WI38 (cell line): ENCODE data around the gene ATP2B3.

Experiments
- H3K4me3 ChIP-seq: 2 replicates; pipeline ENCODE4 v1.5.1; 2011; ENCODE audit warnings: low read depth, mild to moderate bottlenecking, control low read depth, low read length
- TF ChIP-seq, protein P1 (sequence below): IDR thresholded peaks from 2 replicates; pipeline ENCODE4 v1.5.1; 2012; ENCODE audit warnings: low read depth, mild to moderate bottlenecking, control low read depth, low read length

The ATP2B3 gene

DNA sequence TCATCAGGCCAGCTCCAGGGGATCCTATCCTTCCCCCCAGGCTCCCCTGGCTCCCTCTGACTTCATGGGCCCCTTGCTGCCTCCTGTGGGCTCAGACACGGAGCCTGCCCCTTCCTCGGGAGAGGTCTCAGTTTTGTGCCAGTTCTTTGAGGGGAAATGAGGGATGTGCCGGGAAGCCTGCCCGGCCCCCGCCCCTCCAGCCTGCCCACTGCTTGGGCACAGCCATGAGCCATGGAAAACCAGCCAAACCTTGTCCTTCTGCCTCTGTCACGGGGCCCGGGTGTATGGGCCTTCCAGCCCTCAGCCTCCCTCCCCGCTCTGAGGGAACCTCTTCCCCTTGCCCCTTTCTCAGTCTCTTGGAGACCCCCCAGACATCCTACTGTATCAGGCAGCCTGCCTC, 15.9 kb upstream of the ATP2B3 start:
- TF ChIP-seq, protein P1, sequence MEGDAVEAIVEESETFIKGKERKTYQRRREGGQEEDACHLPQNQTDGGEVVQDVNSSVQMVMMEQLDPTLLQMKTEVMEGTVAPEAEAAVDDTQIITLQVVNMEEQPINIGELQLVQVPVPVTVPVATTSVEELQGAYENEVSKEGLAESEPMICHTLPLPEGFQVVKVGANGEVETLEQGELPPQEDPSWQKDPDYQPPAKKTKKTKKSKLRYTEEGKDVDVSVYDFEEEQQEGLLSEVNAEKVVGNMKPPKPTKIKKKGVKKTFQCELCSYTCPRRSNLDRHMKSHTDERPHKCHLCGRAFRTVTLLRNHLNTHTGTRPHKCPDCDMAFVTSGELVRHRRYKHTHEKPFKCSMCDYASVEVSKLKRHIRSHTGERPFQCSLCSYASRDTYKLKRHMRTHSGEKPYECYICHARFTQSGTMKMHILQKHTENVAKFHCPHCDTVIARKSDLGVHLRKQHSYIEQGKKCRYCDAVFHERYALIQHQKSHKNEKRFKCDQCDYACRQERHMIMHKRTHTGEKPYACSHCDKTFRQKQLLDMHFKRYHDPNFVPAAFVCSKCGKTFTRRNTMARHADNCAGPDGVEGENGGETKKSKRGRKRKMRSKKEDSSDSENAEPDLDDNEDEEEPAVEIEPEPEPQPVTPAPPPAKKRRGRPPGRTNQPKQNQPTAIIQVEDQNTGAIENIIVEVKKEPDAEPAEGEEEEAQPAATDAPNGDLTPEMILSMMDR, result no peak
- H3K4me3 ChIP-seq, result no peak overlapping the region

DNA sequence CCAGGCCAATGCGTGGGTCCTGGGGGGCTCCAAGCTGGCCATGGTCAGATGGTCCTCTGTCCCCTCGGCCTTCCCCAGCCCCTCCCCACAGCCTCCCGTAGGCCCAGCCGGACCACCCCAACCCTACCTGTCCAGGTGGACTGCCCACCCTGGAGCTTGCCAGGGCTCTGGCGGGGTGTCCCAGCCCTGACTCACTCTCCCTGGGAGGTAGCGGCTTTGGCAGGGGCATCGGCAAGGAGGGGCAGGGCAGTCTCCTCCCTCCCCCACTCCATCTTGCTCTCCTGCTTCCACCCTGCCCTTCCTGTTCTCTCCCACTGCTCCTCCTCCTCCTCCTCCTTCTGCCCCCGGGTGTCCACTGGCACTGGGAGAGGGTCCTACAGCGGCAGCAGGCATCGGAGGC, 15.3 kb upstream of the ATP2B3 start:
- H3K4me3 ChIP-seq, result no peak overlapping the region
- TF ChIP-seq, protein P1, result no peak

DNA sequence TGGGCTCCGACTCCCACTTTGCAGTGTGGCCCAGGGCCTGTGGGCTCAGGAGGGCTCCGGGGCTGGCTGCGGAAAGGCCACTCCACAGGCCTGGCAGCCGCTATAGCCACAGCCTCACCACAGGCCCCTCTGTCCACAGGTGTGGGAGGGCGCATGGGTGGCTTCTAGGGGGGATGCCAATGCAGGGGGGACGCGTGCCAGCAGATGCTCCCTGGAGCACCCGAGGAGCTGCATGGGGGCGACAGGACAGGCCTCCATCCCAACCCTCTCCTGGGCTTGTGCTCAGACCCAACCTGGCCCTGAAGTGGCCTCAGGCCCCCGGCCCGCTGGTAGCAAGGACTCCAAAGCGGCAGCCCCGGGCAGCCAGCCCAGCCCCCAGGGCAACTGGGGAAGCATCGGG, 14.6 kb upstream of the ATP2B3 start:
- TF ChIP-seq, protein P1, result no peak

DNA sequence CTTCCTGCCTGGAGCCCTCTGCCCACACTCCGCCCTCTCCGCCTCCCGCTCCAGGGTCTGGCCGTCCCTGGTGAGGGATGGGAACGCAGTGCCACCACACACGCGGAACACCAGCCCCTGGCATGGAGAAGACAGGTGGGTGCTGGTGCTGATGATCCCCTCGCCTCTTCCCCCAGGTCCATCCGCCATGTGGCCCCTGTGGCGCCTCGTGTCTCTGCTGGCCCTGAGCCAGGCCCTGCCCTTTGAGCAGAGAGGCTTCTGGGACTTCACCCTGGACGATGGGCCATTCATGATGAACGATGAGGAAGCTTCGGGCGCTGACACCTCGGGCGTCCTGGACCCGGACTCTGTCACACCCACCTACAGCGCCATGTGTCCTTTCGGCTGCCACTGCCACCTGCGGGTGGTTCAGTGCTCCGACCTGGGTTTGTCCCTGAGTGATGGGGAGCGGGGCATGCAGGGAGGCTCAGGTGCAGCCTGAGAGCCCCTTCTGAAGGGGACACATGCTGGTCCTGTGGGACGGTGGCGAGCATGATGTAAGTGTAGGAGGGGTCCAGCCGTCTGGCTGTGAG, 12.9 kb upstream of the ATP2B3 start:
- TF ChIP-seq, protein P1, result no peak
- H3K4me3 ChIP-seq, result no peak overlapping the region

More for the DNA sequence above, 14.6 kb upstream of the ATP2B3 start:
- H3K4me3 ChIP-seq, result no peak overlapping the region

DNA sequence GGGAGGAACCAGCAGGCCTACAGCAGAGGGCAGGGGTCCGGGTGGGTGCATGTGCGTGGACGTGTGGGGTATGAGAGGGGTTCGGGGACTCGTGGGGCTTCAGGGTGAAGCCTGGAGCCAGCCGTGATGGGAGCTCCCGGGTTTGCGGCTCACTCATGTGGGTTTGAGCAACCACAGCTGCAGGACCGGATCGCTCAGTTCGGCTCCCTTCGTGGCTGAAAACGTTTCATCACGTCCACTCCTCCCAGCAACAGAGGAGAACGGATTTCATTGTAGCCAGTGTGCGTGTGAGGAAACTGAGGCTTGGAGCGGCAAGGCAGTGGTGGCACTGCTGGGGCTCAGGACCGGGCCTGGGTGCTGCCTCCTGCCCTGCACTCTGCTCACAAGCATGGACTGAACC, 12.1 kb upstream of the ATP2B3 start:
- no peak overlapping the region for H3K4me3 ChIP-seq
- TF ChIP-seq, protein P1, result no peak

DNA sequence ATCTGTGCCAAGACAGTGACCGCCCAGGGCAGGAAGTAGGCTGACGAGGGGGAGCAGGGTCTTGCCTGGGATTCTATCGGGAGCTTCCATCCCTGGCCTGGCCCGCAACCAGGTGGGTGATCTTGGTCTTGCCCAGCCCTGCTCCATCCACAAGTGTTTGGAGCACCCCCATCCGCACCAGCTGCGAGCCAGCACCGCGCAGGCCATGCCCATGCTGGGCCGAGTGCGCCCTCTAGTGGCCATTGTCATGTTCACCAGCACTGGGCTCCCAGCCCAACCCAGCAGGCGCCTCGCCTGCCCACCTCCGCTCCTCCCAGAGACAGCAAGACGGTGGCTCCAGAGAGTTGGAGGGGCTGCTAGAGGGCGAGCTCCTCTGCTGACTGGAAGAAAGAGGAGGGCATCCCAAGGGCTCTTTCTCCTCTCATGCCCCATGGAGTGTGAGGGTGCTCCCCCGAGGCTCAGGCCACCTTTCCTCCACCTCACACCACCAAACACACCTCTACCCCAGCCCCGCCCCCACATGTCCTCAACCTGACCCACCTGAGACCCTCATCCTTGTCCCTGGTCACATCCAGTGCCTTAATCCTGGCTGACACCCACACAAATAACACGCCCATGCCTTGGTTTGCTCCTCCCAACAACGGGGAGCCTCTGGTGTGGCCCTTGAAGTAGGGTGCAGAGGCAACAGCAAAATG, 9.8 kb upstream of the ATP2B3 start:
- H3K4me3 ChIP-seq, result no peak overlapping the region
- TF ChIP-seq, protein P1, result peak; percentile 70

DNA sequence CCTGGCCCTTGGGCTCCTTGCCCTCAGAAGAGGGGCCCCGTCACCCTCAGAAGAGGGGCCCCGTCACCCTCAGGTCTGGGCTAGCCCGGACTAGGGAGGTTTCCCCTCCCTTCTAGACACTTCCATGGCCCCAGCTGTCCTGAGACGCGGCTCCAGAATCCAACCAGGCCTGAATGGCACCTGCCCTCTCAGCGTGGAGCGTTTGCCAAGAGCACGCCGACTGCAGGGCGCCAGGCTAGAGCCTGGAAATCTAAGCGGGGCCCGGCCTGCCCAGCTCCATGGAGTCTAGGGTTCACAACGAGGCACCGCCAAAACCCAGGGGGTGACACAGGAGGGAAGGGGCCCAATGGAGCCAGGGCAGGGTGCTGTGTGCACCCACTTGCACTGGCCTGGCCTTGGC, 7.8 kb upstream of the ATP2B3 start:
- TF ChIP-seq, protein P1, result no peak
- H3K4me3 ChIP-seq, result no peak overlapping the region
